Activated naive CD4-positive, alpha-beta T cell treated with anti-CD3 and anti-CD28 coated beads for 36 hours (primary cell): ENCODE data around the gene CDH12. TPM values are rescaled to one million over a fixed set of nuclear protein-coding genes. Genes with fewer than 3 reads are reported as not detected.
"Not testable (repeated sequence)": the region's sequence is repeated elsewhere in the genome, so short reads cannot be mapped to it uniquely, and the experiment has no call there.

ENCODE experiments used
- CTCF ChIA-PET: fragments of 350-600 bp; sonication (Branson Sonifier 250); formaldehyde crosslinking; loops from one replicate; lab custom pipeline; 2021; ENCODE audit warnings: antibody characterized with exemption; lab: Charles Lee
- DNase-seq: peaks from one replicate; pipeline ENCODE4 v3.0.0-alpha.2; 2020
- H3K27ac Mint-ChIP-seq: one replicate; pipeline ENCODE4 v1.8.0; 2021; ENCODE audit warnings: mild to moderate bottlenecking, mixed read lengths
- H3K27me3 Mint-ChIP-seq: one replicate; pipeline ENCODE4 v1.8.0; 2021; ENCODE audit warnings: low read depth, mixed read lengths
- H3K36me3 Mint-ChIP-seq: one replicate; pipeline ENCODE4 v1.8.0; 2021; ENCODE audit warnings: low read depth, mixed read lengths
- H3K4me1 Mint-ChIP-seq: one replicate; pipeline ENCODE4 v1.8.0; 2021; ENCODE audit warnings: low read depth, mixed read lengths
- H3K4me3 Mint-ChIP-seq: one replicate; pipeline ENCODE4 v1.8.0; 2021; ENCODE audit warnings: mild to moderate bottlenecking, moderate library complexity, mixed read lengths
- H3K9me3 Mint-ChIP-seq: one replicate; pipeline ENCODE4 v1.8.0; 2021; ENCODE audit warnings: mixed read lengths
- intact Hi-C: fragments of 100-400 bp; cut with micrococcal nuclease; formaldehyde crosslinking; loops from one replicate; pipeline ENCODE4 v1.15.1; 2023
- total RNA-seq, 2 experiments: library from RNA; stranded (reverse); gene quantifications; one replicate each; pipeline ENCODE4 v1.2.3, GENCODE V29; 2021

The CDH12 gene
- total RNA-seq, 2 experiments from 2014 or later = not detected

GRCh38 chr5:22625451-22625850 lies 227.7 kb downstream of the CDH12 start:
- no peak for DNase-seq
- Mint-ChIP-seq H3K36me3 (no peaks in the 10 kb centered on the region), H3K4me3 (no peak overlapping the region), H3K27me3 (no peaks in the 10 kb centered on the region), H3K4me1 (no peaks in the 10 kb centered on the region), H3K9me3 (peaks cover 19% of the 10 kb centered on the region), H3K27ac (no peak overlapping the region)
- CTCF ChIA-PET = no interaction called here
- intact Hi-C loops = no loop called here

GRCh38 chr5:22621084-22621483 lies 232.1 kb downstream of the CDH12 start:
- CTCF ChIA-PET = no interaction called here

GRCh38 chr5:22615964-22616363 lies 237.2 kb downstream of the CDH12 start:
- H3K9me3 Mint-ChIP-seq = peaks cover 2% of the 10 kb centered on the region
- CTCF ChIA-PET = no interaction called here
- no peaks in the 10 kb centered on the region for H3K36me3 Mint-ChIP-seq
- no peaks in the 10 kb centered on the region for H3K4me1 Mint-ChIP-seq
- H3K27me3 Mint-ChIP-seq = no peaks in the 10 kb centered on the region
- intact Hi-C loops = no loop called here
- no peak for DNase-seq
- H3K4me3 Mint-ChIP-seq = no peak overlapping the region
- H3K27ac Mint-ChIP-seq = no peak overlapping the region

More at GRCh38 chr5:22621084-22621483, 232.1 kb downstream of the CDH12 start:
- Mint-ChIP-seq H3K27ac (no peak overlapping the region), H3K36me3 (no peaks in the 10 kb centered on the region), H3K4me3 (no peak overlapping the region), H3K9me3 (peaks cover 6% of the 10 kb centered on the region), H3K27me3 (no peaks in the 10 kb centered on the region), H3K4me1 (no peaks in the 10 kb centered on the region)
- intact Hi-C loops = no loop called here
- DNase-seq = no peak

- no peak for DNase-seq
- H3K27me3 Mint-ChIP-seq = no peaks in the 10 kb centered on the region
- H3K27ac Mint-ChIP-seq = no peak overlapping the region
- H3K4me3 Mint-ChIP-seq = no peak overlapping the region
- intact Hi-C loops = no loop called here
- H3K36me3 Mint-ChIP-seq = no peaks in the 10 kb centered on the region
- CTCF ChIA-PET = no interaction called here
- no peaks in the 10 kb centered on the region for H3K4me1 Mint-ChIP-seq
- H3K9me3 Mint-ChIP-seq = peaks cover 2% of the 10 kb centered on the region
Measured at GRCh38 chr5:22614486-22615094, 238.6 kb downstream of the CDH12 start.

GRCh38 chr5:22612928-22613327 lies 240.2 kb downstream of the CDH12 start:
- CTCF ChIA-PET = no interaction called here
- Mint-ChIP-seq H3K36me3 (no peaks in the 10 kb centered on the region), H3K27me3 (no peaks in the 10 kb centered on the region), H3K4me1 (no peaks in the 10 kb centered on the region), H3K4me3 (no peak overlapping the region), H3K9me3 (peaks cover 2% of the 10 kb centered on the region), H3K27ac (no peak overlapping the region)
- no peak for DNase-seq
- intact Hi-C loops = no loop called here

GRCh38 chr5:22611327-22611726 lies 241.8 kb downstream of the CDH12 start:
- Mint-ChIP-seq H3K36me3 (no peaks in the 10 kb centered on the region), H3K9me3 (peaks cover 5% of the 10 kb centered on the region), H3K4me3 (no peak overlapping the region), H3K27me3 (no peaks in the 10 kb centered on the region), H3K4me1 (no peaks in the 10 kb centered on the region), H3K27ac (no peak overlapping the region)
- no peak for DNase-seq
- intact Hi-C loops = no loop called here
- CTCF ChIA-PET = no interaction called here

- H3K9me3 Mint-ChIP-seq, H3K36me3 Mint-ChIP-seq, H3K4me3 Mint-ChIP-seq, intact Hi-C loops, CTCF ChIA-PET, H3K27ac Mint-ChIP-seq, DNase-seq, H3K4me1 Mint-ChIP-seq, H3K27me3 Mint-ChIP-seq: not testable (repeated sequence)
Measured at GRCh38 chr5:22607498-22607897, 245.6 kb downstream of the CDH12 start.

- peaks cover 7% of the 10 kb centered on the region for H3K9me3 Mint-ChIP-seq
- no peak overlapping the region for H3K4me3 Mint-ChIP-seq
- DNase-seq = no peak
- no peaks in the 10 kb centered on the region for H3K27me3 Mint-ChIP-seq
- no peaks in the 10 kb centered on the region for H3K36me3 Mint-ChIP-seq
- no peak overlapping the region for H3K27ac Mint-ChIP-seq
- CTCF ChIA-PET = no interaction called here
- intact Hi-C loops = no loop called here
- no peaks in the 10 kb centered on the region for H3K4me1 Mint-ChIP-seq
Measured at GRCh38 chr5:22605473-22605872, 247.7 kb downstream of the CDH12 start.

- no peaks in the 10 kb centered on the region for H3K4me1 Mint-ChIP-seq
- DNase-seq = no peak
- H3K27ac Mint-ChIP-seq = no peak overlapping the region
- H3K9me3 Mint-ChIP-seq = peaks cover 7% of the 10 kb centered on the region
- no peaks in the 10 kb centered on the region for H3K36me3 Mint-ChIP-seq
- intact Hi-C loops = no loop called here
- no peak overlapping the region for H3K4me3 Mint-ChIP-seq
- H3K27me3 Mint-ChIP-seq = no peaks in the 10 kb centered on the region
- CTCF ChIA-PET = no interaction called here
Measured at GRCh38 chr5:22604711-22605110, 248.4 kb downstream of the CDH12 start.

- DNase-seq = no peak
- no peak overlapping the region for H3K4me3 Mint-ChIP-seq
- intact Hi-C loops = no loop called here
- H3K36me3 Mint-ChIP-seq = no peaks in the 10 kb centered on the region
- no peak overlapping the region for H3K27ac Mint-ChIP-seq
- CTCF ChIA-PET = no interaction called here
- no peaks in the 10 kb centered on the region for H3K27me3 Mint-ChIP-seq
- no peaks in the 10 kb centered on the region for H3K4me1 Mint-ChIP-seq
- H3K9me3 Mint-ChIP-seq = peaks cover under 1% of the 10 kb centered on the region
Measured at GRCh38 chr5:22598796-22599195, 254.3 kb downstream of the CDH12 start.

- H3K27ac Mint-ChIP-seq = no peak overlapping the region
Measured at GRCh38 chr5:22596404-22596970, 256.7 kb downstream of the CDH12 start.

GRCh38 chr5:22594491-22594890 lies 258.7 kb downstream of the CDH12 start:
- Mint-ChIP-seq H3K36me3 (no peaks in the 10 kb centered on the region), H3K4me3 (no peak overlapping the region), H3K9me3 (peaks cover 3% of the 10 kb centered on the region), H3K27me3 (no peaks in the 10 kb centered on the region), H3K27ac (no peak overlapping the region), H3K4me1 (no peaks in the 10 kb centered on the region)
- CTCF ChIA-PET = no interaction called here
- DNase-seq = no peak
- intact Hi-C loops = no loop called here

More at GRCh38 chr5:22596404-22596970, 256.7 kb downstream of the CDH12 start:
- CTCF ChIA-PET = no interaction called here
- no peak for DNase-seq
- intact Hi-C loops = no loop called here
- H3K27me3 Mint-ChIP-seq = no peaks in the 10 kb centered on the region
- no peak overlapping the region for H3K4me3 Mint-ChIP-seq
- H3K36me3 Mint-ChIP-seq = no peaks in the 10 kb centered on the region
- H3K9me3 Mint-ChIP-seq = no peaks in the 10 kb centered on the region
- H3K4me1 Mint-ChIP-seq = no peaks in the 10 kb centered on the region

- Mint-ChIP-seq H3K27ac (no peak overlapping the region), H3K4me3 (no peak overlapping the region), H3K9me3 (peaks cover 5% of the 10 kb centered on the region), H3K4me1 (no peaks in the 10 kb centered on the region), H3K36me3 (no peaks in the 10 kb centered on the region), H3K27me3 (no peaks in the 10 kb centered on the region)
- intact Hi-C loops = no loop called here
- DNase-seq = no peak
- CTCF ChIA-PET = no interaction called here
Measured at GRCh38 chr5:22593592-22593991, 259.6 kb downstream of the CDH12 start.
